GM19452 (cell line): ENCODE measurements around the gene FUOM.
"Not testable (repeated sequence)": the region's sequence is repeated elsewhere in the genome, so short reads cannot be mapped to it uniquely, and the experiment has no call there.

Experiments
- ATAC-seq: cut with Tn5 transposase; IDR thresholded peaks from one replicate; pipeline ENCODE4 v1.9.1; 2021; ENCODE audit not compliant: unreplicated experiment

FUOM gene

DNA sequence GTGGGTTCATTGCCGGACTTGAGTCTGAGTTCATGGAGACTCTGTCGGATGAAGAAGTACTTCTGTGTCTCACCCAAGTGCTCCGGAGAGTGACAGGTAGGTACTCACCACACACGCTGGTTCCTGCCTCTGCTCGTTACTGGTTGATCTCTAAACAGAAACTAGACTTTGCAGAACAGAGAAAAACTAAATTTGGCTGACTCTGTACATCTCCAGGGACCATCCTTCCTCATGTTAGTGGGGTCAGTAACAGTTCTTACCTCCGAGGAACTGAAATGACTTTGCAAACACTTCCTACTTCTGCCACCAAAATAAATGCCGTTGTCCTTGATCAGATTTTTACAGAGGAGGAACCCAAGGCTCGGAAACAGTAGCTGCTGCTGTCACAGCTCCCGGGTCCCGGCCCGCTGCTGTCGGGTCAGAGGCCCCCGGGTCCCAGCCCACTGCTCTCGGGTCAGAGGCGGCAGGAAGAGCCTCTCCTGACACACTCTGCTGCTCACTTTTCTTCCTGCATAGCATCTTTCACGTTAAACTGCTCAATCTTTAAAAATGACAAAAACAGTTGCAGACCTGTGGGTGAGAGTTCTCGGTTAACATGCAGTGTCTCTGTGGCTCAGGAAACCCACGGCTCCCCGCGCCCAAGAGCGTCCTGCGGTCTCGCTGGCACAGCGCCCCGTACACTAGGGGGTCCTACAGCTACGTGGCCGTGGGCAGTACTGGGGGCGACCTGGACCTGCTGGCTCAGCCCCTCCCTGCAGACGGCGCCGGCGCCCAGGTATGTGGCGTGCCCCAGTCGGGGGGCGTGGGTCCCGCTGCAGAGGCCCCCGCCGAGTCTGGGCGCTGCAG lies 31.4 kb upstream of the FUOM start:
- ATAC-seq = peak; percentile 77

DNA sequence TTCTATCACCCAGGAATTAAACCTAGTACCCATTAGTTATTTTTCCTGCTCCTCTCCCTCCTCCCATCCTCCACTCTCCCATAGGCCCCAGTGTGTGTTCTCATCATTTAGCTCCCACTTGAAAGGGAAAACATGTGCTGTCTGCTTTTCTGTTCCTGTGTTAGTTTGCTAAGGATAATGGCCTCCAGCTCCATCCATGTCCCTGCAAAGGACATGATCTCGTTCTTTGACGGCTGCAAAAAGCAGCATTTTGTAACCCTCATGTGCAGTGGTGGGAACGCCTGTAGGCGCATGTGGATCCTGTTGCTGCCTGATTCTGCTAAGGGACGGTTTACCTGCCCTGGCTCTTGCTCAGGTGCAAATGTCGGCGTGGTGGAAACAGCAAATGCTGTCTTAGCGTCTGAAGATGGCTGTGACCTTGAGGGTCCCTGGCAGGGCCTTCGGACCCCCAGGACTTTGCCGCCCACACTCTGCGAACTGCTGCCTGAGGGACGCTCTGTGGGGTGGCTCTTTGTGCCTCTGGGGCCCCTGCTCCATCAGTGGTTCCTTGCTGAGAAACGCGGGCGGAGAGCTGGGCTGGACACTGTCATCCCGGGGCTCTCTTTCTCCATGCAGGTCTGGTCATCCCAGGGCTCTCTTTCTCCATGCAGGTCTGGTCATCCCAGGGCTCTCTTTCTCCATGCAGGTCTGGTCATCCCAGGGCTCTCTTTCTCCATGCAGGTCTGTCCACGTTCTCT lies 30.6 kb upstream of the FUOM start:
- peak; percentile 2 for ATAC-seq

DNA sequence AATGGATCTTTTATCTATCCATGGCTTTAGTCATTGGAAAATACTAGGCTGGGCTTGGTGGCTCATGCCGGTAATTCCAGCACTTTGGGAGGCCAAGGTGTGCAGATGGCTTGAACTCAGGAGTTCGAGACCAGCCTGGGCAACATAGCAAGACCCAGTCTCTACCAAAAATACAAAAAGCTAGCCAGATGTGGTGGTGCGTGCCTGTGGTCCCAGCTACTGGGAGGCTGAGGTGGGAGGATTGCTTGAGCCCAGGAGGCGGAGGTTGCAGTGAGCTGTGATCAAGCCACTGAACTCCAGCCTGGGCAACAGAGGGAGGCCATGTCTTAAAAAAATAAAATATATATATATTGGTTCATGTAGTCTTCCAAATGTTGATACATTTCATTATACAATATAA lies 29.1 kb upstream of the FUOM start:
- not testable (repeated sequence) for ATAC-seq

DNA sequence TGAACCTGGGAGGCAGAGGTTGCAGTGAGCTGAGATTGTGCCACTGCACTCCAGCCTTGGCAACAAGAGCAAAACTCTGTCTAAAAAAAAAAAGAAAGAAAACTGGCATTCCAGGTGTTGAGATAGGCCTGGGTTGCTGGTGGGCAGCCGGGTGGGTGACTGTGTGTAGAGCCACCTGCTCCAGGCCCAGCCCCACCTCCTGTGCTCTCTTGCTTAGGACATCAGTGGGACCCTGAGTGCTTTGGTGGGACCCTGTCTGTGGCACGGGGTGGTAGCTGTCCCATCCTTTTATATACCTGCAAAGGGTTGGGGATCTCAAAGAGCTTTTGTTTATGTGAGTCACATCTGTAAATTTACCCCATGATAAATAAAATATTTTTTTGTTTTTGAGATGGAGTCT lies 27.4 kb upstream of the FUOM start:
- ATAC-seq = no peak

DNA sequence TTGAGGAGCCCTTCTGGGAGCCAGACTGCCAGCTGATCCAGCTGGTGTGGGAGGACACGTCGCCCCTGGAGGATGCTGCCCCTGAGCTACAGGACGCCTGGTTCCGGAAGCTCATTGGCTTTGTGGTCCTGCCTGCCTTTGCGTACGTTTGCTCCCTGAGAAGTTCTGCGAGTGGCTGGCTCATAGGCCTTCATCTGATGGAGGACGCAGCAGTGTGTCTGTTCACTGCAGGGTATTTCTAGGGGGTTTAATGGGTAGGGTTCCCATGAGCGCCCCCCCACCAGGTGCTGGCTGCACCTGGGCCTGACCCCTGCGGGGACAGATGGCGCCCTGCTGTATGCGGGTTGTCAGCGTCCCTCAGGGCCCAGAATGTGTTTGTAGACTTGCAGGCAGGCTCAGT lies 26.3 kb upstream of the FUOM start:
- no peak for ATAC-seq

DNA sequence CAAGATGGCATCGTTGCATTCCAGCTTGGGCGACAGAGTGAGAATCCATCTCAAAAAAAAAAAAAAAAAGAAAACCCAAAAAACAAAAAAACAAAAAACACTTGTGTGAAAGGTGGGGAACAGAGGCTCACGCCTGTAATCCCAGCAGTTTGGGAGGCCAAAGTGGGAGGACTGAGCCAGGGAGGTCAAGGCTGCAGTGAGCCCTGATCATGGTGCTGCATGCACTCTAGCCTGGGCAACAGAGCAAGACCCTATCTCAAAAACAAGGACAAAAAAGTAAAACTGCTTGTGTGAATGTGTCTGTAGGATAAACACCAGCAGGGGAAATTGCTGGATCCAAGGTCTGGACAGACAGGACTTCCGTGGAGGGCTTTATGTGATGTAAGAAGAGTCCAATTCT lies 25.7 kb upstream of the FUOM start:
- no peak for ATAC-seq

DNA sequence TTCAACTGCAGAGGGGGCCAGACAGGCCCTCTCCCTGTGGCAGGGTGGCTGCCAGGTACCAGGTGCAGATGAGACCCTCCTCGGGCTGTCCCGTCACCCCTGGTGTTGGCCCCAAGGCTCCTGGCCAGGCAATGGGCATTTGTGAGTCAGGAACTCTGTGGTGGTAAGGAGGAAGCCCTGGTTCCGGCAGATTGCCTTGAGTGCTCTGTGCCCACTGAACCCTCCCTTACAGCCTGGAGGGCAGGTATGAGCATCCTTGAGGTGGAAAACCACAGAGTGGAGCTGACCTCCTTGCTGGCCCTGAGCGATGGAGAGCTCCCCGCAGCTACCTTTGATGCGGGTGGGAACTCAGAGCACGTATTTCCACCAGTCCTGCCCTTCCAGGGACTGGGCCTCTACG lies 23.2 kb upstream of the FUOM start:
- no peak for ATAC-seq

DNA sequence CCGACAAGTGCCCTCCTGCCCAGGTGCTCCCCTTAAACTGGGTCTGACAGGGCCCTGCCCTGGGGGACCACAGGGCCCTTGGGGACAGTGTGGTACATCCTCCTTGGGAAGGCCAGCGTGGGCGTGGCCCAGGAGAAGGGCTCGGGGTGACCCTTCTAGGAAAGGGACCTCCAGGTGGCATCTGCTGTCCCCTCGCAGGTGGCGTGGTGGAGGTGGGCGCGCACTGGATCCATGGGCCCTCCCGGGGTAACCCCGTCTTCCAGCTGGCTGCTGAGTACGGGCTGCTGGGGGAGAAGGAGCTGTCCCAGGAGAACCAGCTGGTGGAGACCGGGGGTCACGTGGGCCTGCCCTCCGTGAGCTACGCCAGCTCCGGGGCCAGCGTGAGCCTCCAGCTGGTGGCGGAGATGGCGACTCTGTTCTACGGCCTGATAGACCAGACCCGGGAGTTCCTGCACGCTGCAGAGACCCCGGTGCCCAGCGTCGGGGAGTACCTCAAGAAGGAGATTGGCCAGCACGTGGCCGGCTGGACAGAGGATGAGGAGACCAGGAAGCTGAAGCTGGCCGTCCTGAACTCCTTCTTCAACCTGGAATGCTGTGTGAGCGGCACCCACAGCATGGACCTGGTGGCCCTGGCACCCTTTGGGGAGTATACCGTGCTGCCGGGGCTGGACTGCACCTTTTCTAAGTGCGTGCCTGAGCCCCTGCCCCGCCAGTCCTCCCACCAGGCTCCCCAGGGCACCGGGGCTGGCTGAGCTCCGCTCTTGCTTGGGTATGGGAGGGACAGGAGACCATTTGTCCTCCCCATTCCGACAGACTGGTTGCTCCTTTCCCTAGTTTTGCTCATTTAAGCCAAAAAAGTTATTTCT lies 22.2 kb upstream of the FUOM start:
- no peak for ATAC-seq

DNA sequence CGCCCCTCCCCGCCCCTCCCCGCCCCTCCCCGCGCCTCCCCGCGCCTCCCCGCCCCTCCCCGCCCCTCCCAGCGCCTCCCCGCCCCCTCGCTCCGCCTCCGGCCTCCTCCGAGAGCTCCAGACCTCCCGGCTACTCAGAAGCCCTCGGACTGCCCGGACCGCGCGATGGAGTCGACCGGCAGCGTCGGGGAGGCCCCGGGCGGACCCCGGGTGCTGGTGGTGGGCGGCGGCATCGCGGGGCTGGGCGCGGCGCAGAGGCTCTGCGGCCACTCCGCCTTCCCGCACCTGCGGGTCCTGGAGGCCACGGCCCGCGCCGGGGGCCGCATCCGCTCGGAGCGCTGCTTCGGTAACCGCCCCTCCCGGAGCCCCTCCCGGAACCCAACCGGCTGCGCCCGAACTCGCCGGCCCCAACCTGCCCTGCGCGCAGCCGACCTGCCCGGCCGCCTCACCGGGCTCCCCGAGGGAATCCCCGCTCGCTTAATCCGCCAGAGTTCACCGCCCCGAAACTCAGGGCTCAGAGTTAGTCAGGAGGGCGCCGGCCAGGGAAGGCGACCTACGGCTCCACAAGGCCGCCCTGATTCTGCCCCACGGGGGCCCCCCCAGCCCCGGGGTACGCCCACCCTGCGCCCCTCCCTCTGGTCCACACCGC lies 21.5 kb upstream of the FUOM start, which contains the start of gene PAOX:
TSS of gene PAOX (plus strand) at position 111 of the 649 bp plus-strand sequence. CDS start at position 166, 55 bp downstream.
- peak; percentile 59 for ATAC-seq

DNA sequence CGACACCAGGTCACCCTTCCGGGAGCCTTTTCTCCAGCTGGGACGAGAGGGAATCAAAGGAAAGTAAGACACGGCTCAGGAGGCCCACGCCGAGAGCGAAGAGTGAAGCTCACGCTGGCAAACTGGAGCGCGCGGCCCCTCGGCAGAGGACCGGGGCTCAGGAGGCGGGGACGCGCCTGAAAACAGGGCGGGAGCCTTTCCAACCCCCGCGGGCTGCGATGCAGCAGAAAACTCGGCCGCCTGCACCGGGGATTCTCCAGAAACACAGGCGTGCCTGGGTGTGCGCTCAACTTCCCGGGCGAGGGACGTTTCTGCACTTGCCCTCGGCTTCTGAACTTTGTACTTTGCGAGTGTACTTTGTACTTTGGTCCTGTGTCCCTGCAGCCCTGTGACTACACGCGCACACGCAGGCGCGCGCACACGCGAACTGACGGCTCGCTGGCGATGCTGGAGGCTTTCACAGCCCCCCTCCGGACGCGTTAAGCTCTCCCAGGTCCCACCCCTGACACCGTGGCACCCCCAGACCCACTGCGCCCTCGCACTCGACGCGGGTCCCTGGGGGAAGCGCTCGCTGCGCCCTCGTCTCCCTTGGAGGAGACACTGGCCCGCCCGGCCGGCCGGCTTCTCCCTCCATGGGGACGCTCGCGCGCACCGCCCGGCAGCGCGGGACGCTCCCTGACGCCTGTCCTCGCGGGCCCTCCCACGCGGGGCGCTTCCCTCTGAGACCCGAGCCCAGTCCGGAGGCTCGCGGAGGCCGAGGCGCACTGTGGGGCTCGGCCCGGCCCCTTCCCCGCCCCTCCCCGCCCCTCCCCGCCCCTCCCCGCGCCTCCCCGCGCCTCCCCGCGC lies 20.7 kb upstream of the FUOM start:
- ATAC-seq = peak; percentile 41

DNA sequence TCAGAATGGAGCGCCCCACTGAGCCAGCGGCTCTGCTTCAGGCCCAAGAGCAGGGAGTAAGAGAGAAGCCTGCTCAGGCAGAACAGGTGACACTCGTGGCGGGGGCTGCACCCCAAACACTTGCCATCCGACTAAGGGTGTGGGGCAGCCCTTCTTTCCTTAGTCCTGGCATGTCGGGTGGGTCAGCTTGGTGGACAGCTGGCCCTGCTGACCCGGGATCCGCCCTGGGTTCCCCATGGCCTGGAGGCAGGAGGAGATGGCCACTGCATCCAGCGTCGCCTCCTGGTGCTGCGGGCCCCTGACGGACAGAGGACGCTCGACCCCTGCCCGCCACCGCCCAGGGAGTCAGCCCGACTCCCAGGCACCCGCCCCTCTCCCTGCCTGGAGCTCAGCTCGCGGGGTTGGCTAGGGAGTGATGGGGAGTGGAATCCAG lies 20.0 kb upstream of the FUOM start:
- ATAC-seq = no peak

DNA sequence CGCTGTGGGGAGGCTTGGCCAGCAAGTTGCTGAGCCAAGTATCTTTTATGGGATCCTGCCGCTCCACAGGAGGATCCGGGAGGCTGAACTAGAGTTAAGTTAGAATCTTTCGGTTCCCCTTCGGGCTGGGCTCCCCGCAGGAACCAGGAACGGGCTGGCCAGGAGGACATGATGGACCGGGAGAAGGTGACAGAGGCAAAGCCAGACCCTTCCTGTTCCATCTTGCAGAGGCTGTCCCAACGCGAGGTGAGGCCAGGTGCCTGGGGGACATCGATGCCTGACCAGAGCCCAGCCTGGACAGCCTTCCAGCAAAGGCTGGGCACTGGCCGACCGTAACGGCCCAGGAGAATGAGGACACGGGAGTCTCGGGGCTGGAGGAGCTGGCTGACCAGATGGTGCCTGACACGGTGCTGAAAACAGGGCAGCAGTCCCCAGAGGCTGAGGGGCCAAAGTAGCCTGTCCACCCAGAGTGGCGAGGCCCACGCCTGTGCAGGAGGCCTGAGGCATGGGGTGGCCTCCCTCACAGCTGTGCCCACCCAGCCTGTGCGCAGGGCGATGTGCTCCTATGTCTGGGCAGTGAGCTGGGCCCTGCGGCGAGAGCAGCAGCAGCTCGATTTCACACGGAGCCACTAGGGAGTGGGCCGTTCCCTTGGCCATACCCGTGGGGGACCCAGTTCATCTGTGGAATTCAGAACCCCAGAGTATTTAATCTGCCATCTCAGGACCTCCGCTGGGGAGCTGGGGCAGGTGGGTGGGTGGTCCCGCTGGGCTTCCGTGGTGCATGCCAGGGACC lies 19.4 kb upstream of the FUOM start:
- no peak for ATAC-seq

DNA sequence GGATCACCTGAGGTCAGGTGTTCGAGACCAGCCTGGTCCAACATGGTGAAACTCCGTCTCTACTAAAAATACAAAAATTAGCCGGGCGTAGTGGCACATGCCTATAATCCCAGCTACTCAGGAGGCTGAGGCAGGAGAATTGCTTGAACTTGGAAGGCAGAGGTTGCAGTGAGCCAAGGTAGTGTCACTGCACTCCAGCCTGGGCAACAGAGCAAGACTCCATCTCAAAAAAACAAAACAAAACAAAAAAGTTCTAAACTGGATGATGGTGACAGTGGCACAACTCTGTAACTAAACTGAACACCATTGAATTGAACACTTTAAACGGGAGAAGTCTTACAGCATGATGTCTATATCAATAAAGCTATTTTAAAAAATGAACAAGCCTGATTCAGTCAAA lies 18.4 kb upstream of the FUOM start:
- not testable (repeated sequence) for ATAC-seq

DNA sequence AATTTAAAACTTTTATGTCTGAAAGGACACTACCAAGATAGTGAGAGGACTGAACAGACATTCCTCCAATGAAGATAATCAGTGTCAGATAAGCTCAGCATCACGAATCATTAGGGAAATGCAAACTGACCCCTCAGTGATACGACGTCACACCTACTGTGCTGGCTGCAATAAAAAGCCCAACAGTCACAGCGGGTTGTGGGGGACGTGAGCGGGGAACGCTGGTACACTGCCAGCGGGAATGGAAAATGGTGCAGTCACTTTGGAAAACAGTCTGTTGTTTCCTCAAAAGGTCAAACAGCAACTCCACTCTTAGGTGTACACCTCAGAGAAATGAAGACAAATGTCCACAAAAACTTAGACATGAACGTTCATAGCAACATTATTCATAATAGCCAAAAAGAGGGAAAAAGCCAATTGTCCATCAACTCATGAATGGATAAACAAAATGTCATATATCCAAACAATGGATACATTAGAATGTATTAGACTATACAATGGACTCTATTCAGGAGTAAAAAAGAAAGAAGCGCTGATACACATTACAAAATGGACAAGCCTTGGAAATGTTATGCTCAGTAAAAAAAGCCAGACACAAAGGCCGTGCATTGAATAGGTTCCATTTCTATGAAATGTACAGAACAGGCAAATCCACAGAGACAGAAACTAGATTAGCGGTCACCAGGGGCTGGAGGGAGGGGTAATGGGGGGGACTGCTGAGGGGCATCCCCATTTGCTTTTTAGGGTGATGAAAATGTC lies 17.7 kb upstream of the FUOM start:
- no peak for ATAC-seq

DNA sequence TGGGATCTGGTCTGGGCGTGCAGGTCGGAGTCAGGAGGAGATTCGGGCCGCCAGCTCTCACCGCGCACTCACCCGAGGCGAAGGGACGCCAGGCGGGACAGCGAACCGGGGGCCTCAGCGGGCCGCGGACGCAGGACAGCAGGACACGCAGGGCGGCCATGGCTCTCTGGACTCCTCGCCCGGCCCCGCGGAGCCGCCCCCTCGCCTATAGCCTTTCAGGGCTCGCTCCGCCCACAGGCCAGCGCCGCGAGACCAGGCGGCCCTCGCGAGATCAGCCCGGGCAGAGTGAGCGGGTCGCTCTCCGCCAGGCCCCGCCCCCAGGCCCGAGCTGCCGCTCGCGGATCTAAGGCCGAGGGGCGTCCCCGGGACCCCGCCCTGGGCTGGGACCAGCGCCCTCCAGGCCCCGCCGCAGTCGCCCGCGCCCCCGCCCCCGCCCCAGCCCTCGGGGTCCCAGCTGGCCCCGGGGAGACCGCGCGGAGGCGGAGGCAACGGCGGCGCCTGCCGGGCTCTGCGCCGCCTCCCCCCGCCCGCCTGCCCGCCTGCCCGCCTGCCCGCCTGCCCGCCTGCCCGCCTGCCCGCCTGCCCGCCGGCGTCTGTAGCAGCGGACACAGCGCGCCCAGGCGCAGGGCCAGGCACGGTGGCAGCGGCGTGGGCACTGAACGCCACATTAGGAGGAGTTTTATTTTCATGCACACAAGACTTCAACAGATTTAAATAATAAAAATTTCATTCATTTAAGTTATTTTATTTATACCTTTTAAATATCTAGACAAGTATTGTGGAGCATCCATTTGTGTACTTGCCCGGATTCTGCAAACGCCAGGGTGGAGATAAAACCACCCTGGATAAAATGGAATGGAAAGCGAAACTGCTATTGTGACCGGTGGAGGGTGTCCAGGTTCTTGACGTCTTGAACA lies 15.6 kb upstream of the FUOM start, which contains the start of gene ECHS1:
TSS of gene ECHS1 (minus strand) at position 181 of the 917 bp plus-strand sequence. CDS start at position 160, 21 bp downstream.
- peak; percentile 99 for ATAC-seq

DNA sequence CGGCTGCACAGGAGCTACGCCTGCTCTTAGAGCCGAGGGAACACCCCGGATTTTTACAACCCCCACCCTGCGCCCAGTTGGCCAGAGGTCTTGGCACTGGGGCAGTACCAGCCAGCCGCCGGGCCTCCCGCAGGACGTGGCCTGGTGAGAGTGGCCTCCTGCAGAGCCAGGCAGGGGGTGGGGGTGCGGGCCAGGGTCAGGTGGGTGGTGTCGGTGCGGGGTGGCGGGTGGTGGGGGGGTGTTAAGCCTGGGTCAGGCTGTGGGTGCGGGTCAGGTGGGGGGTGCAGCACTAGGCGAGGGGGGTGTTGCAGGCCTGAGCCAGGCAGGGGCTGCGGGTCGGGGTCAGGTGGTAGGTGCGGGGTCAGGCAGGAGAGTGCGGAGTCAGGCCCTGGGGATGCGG lies 14.7 kb upstream of the FUOM start:
- no peak for ATAC-seq
